ENCODE results near the gene MRNIP.
"Not testable (repeated sequence)": the region's sequence is repeated elsewhere in the genome, so short reads cannot be mapped to it uniquely, and the experiment has no call there.

MRNIP gene

DNA sequence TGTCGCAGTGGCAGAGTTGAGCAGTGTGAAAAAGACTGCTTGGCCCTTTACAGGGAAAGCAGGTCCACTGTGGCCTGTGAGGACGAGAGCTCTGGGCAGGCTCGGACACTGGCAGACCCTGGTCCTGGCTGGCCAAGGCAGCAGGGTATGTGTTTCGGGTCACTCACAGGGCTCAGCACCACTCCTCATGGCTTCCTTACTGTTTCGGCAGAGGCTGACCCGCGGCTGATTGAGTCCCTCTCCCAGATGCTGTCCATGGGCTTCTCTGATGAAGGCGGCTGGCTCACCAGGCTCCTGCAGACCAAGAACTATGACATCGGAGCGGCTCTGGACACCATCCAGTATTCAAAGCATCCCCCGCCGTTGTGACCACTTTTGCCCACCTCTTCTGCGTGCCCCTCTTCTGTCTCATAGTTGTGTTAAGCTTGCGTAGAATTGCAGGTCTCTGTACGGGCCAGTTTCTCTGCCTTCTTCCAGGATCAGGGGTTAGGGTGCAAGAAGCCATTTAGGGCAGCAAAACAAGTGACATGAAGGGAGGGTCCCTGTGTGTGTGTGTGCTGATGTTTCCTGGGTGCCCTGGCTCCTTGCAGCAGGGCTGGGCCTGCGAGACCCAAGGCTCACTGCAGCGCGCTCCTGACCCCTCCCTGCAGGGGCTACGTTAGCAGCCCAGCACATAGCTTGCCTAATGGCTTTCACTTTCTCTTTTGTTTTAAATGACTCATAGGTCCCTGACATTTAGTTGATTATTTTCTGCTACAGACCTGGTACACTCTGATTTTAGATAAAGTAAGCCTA lies 22.2 kb downstream of the MRNIP start:
- no peak for DNase-seq

DNA sequence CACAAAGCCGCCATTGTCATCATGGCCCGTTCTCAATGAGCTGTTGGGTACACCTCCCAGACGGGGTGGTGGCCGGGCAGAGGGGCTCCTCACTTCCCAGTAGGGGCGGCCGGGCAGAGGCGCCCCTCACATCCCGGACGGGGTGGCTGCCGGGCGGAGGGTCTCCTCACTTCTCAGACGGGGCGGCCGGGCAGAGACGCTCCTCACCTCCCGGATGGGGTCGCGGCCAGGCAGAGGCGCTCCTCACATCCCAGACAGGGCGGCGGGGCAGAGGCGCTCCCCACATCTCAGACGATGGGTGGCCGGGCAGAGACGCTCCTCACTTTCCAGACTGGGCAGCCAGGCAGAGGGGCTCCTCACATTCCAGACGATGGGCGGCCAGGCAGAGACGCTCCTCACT lies 23.7 kb downstream of the MRNIP start:
- DNase-seq = not testable (repeated sequence)

DNA sequence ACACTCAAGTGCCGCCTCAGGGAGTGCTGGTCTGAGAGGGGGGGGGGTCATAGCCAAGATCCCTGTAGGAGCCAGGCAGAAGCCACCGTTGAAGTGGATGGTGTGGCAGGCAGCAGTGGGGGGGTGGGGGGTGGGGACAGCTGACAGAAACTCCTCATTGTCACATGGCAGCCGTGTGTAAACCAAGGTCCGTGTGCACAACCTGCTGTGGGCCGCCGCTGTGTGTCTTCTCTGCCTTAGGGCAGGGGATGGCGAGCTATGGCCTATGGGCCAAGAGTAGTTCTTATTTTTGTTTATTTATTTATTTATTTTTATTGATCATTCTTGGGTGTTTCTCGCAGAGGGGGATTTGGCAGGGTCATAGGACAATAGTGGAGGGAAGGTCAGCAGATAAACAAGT lies 24.5 kb downstream of the MRNIP start:
- DNase-seq = no peak

DNA sequence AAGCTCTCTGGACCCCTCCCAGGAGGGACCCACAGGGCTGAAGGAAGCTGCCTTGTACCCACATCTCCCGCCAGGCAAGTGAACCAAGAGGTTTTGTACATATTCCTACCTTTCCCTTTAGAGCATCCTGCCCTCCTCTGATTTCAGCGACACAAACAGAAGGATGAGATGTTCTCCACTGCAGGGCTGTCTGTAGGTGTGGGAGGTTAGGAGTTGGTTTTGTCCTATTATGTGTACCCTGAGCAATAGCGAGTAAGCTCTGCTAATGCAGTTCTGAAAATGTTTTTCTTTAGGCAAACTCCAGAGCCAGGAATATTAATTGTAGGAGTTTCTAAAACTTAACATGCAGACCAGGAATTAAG lies 24.9 kb downstream of the MRNIP start:
- DNase-seq = no peak

DNA sequence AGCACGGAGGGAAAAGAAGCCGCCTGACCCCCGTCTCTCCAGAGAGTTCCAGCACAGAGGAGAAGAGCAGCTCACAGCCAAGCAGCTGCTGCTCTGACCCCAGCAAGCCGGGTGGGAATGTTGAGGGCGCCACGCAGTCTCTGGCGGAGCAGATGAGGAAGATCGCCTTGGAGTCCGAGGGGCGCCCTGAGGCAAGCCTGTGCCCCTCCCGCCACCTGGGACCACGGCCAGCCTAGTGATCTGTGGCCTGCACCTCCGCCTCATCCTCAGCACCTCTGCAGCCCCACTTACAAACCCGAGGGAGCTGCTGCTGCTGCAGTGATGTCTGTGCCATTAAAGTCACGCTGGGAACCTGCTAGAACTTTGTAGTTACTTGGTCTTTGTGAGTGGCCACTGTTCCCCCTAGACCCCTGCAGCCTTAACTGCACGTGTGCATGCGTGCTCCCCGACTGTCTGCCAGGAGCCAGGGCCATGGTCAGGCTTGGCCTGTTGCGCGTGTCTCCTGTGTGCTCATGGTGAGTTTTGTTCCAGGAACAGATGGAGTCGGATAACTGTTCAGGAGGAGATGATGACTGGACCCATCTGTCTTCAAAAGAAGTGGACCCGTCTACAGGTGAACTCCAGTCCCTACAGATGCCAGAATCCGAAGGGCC lies 25.4 kb downstream of the MRNIP start:
- no peak for DNase-seq

- no peak for DNase-seq
Measured at GRCh38 chr5:179832039-179832745, 26.4 kb downstream of the MRNIP start.

DNA sequence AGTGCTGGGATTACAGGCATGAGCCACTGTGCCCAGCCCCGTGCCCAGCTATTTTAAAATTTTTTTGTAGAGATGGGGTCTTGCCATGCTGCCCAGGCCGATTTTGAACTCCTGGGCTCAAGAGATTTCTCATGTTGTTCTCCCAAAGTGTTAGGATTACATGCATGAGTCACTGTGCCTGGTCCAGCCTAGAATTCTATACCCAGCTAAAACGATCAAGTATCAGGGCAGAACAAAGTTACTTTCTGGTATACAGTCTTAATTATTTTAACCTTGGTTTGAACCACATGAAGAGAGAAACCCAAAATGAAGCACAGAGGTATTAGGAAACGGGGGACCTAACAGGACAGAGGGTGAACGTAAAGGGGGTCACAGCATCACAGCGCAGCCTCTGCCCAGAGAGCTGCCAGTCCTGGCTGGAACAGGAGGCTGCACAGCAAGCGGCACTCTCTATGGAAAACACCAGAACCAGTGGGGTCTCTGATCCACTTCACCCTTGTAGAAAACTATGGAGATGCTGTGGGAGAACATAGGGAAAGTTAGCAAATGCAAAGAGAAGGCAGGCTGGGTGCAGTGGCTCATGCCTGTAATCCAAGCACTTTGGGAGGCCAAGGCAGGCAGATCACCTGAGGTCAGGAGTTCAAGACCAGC lies 27.7 kb downstream of the MRNIP start:
- no peak for DNase-seq

DNA sequence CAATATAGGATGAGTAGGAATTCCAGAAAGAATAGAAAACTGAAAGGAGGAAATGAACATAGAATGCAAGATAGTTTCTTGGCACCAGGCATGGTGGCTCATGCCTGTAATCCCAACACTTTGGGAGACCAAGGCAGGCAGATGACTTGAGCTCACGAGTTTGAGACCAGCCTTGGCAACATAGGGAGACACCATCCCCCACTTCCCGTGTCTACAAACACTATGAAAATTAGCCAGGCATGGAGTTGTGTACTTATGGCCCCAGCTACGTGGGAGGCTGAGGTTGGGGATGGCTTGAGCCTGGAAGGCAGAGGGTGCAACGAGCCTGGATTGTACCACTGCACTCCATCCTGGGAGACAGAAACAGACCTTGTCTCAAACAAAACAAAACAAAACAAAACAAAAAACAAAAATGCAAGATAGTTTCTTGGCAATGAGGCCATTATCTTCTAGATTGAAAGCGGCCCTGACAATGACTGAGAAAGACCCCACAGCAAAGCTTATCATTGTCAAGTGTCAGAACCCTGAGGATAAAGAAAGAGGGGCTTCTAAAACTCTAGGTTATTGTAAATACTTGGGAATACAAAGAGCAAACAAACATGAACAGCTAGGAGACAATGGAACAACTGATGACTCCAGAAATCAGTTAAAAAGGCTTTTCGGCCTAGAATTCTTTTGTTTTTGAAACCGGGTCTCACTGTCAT lies 28.7 kb downstream of the MRNIP start:
- no peak for DNase-seq

- DNase-seq = no peak
Measured at GRCh38 chr5:179828756-179829421, 29.7 kb downstream of the MRNIP start.

DNA sequence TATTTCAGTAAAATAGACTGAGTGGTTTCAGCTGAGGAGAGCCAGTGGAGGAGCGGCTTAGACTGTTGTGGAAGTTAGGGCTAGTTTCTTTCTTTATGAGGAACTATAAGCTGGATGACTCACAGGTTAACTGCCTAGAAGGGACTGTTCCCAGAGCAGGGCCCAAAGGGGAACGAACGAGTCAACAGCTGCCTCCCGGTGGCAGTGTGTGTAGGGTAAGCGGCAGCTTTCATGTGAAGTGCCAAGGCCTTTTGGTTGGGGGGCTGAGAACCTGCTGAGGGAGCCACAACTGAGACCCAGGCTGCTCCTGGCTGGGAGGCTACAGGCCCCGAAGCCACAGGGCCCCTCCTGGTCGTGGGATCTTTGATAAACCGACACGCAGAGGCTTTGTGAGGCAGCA lies 30.9 kb downstream of the MRNIP start:
- no peak for DNase-seq

GRCh38 chr5:179825655-179826182 lies 32.9 kb downstream of the MRNIP start:
- no peak for DNase-seq

DNA sequence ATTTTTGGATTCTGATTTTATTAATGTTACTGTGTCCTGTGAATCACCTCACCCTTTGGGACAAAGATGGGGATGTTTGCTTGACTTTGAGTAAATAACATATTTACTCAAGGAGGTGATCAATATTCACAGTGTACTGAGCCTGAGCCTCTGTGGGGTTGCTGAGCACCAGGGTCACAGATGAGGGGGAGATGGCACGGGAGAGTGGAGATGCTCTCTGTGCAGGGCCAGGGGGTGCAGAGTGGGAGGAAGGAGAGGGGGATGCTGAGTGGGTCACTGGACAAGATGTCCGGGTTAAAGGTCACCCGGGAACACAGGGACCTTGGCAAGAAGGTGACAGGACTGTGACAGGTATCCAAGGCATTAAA lies 33.9 kb downstream of the MRNIP start:
- DNase-seq = no peak

DNA sequence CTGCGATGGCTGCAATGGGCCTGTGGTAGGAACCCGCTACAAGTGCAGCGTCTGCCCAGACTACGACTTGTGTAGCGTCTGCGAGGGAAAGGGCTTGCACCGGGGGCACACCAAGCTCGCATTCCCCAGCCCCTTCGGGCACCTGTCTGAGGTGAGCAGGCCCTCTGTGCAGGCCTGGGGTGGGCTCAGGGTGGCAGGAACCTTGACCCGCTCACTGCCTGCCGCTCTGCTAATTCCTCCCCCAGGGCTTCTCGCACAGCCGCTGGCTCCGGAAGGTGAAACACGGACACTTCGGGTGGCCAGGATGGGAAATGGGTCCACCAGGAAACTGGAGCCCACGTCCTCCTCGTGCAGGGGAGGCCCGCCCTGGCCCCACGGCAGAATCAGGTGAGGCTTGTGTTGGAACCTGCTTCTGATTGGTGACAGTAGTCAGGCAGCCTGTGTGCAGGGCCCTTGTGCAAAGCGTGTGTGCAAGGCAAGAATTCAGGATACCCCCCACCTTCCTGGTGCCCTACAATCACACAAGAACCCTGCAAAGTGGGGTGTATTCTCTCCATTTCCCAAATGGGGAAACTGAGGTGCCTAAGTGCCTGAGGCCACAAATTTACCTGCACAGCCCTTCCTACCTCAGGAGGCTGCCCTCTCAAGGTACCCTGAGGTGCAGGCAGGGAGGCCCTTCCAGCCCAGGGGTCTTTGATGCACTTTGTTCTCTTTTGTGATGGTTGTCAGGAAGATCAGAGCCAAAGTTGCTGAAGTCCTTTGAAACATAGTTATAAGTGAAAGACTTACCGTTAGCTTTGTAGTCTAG lies 34.5 kb downstream of the MRNIP start:
- DNase-seq = no peak

GRCh38 chr5:179822444-179822990 lies 36.1 kb downstream of the MRNIP start:
- DNase-seq = no peak

GRCh38 chr5:179822059-179822432 lies 36.6 kb downstream of the MRNIP start:
- DNase-seq = no peak

DNA sequence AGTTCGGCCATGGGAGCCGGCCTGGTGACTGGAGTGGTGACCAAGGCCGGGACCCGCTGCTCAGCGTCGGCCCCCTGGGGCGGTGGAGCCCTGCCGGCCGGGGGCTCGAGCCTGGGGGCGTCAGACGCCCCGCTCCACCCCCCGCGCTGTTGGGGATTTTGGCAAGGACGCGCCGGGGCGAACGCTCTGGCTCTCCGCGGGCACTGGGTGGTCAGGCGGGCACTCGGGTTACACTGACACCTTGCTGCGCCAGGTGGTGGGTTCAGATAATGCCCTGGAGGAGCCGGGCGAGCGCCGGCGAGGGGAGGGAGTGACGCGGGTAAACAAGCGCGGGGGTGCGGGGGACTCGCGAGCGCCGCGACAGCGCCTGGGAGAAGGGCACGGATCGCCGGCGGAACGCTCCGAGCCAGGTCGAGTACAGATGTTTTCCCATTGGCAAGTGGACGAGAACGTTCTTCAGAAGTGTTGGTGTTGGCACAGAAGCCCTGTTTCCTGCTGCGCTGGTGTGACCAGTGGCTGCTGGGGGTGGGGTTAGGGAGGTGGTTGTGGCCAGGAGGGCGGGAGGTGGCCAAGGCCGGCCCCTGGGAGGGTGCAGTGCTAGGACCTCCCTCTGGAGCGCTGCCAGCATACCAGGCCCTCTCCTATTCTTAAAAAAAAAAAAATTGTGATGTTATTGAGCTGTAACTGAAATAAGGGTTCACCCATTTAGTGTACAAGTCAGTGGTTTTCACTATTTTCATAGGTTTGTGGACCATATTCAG lies 37.1 kb downstream of the MRNIP start:
- peak; percentile 41 for DNase-seq

GRCh38 chr5:179820483-179821297 lies 37.9 kb downstream of the MRNIP start, which contains the start of gene SQSTM1:
SQSTM1 (plus strand) TSS chr5:179820905; CDS start chr5:179820937, 32 bp downstream.
- peak; percentile 20 for DNase-seq

GRCh38 chr5:179820127-179820482 lies 38.5 kb downstream of the MRNIP start:
- DNase-seq = no peak

All from NCI-H526 treated with DMSO at 0.1 percent for 48 hours (cell line).